Measurements from ENCODE around the gene DDA1. TPM values are rescaled to one million over a fixed set of nuclear protein-coding genes. Genes with fewer than 3 reads are reported as not detected.

The DDA1 gene
- total and polyA plus RNA-seq, 2 experiments from 2014 or later: 43.1 to 60.0 TPM

- no peak for TF ChIP-seq EZH2 (IDR thresholded peaks at IDR 0.05; ENCODE audit: borderline replicate concordance)
- TF ChIP-seq EZH2phosphoT487 (IDR thresholded peaks at IDR 0.05; ENCODE audit: low read depth, severe bottlenecking, unreplicated experiment): no peak
- TF ChIP-seq CTCF (IDR thresholded peaks at IDR 0.05; ENCODE audit: poor library complexity): no peak
- Histone ChIP-seq H3K9me2 (replicated peaks; ENCODE audit: insufficient read depth) (no peaks in the 10 kb centered on the region), H3K27me3 (no peaks in the 10 kb centered on the region), H4K20me1 (ENCODE audit: insufficient read depth, poor library complexity, severe bottlenecking) (no peaks in the 10 kb centered on the region), H3K4me3 (peak overlapping the region; percentile 94), H2AFZ (peak overlapping the region; percentile 79), H3K27ac (peak overlapping the region; percentile 70), H3K9me3 (ENCODE audit: low read depth) (no peaks in the 10 kb centered on the region), H3K36me3 (replicated peaks; ENCODE audit: insufficient read depth, low read depth) (no peaks in the 10 kb centered on the region), H3K4me2 (peak overlapping the region; percentile 98), H3K79me2 (peaks cover 24% of the 10 kb centered on the region), H3K4me1 (ENCODE audit: insufficient read depth) (peaks cover 18% of the 10 kb centered on the region)
- 27% methylated on average over 17 of the region's 29 CpGs for WGBS (ENCODE audit: low lambda C conversion rate, missing lambda C conversion rate)
- DNase-seq (ENCODE audit: low spot score): no peak
Observed at GRCh38 chr19:17302391-17303166, 6.8 kb upstream of the DDA1 start.

GRCh38 chr19:17303167-17303939 is 6.0 kb upstream of the DDA1 start, which contains the start of gene ABHD8:
TSS of gene ABHD8 (minus strand) at chr19:17303425. CDS start at chr19:17301616, 1,809 bp downstream.
- Histone ChIP-seq H3K4me2 (peak within 1 kb of the TSS; percentile 98), H4K20me1 (ENCODE audit: insufficient read depth, poor library complexity, severe bottlenecking) (no peaks in the 10 kb centered on the region), H2AFZ (peak within 1 kb of the TSS; percentile 79), H3K36me3 (replicated peaks; ENCODE audit: insufficient read depth, low read depth) (no peaks in the 10 kb centered on the region), H3K27ac (peak within 1 kb of the TSS; percentile 70), H3K4me1 (ENCODE audit: insufficient read depth) (peaks cover 18% of the 10 kb centered on the region), H3K4me3 (peak within 1 kb of the TSS; percentile 94), H3K9me3 (ENCODE audit: low read depth) (no peaks in the 10 kb centered on the region), H3K9me2 (replicated peaks; ENCODE audit: insufficient read depth) (no peaks in the 10 kb centered on the region), H3K27me3 (no peaks in the 10 kb centered on the region), H3K79me2 (peaks cover 27% of the 10 kb centered on the region)
- DNase-seq (ENCODE audit: low spot score): peak; percentile 98
- 3% methylated on average over 31 of the region's 52 CpGs for WGBS (ENCODE audit: low lambda C conversion rate, missing lambda C conversion rate)
- TF ChIP-seq EZH2 (IDR thresholded peaks at IDR 0.05; ENCODE audit: borderline replicate concordance) (no peak), EZH2phosphoT487 (IDR thresholded peaks at IDR 0.05; ENCODE audit: low read depth, severe bottlenecking, unreplicated experiment) (no peak), CTCF (IDR thresholded peaks at IDR 0.05; ENCODE audit: poor library complexity) (peak; percentile 52)

GRCh38 chr19:17303940-17304267 is 5.5 kb upstream of the DDA1 start:
- no peak for DNase-seq (ENCODE audit: low spot score)
- no peaks in the 10 kb centered on the region for H3K27me3 ChIP-seq
- H3K9me2 ChIP-seq (replicated peaks; ENCODE audit: insufficient read depth): no peaks in the 10 kb centered on the region
- peak overlapping the region; percentile 98 for H3K4me2 ChIP-seq
- H3K36me3 ChIP-seq (replicated peaks; ENCODE audit: insufficient read depth, low read depth): no peaks in the 10 kb centered on the region
- 82% methylated on average over 12 of the region's 12 CpGs for WGBS (ENCODE audit: low lambda C conversion rate, missing lambda C conversion rate)
- H4K20me1 ChIP-seq (ENCODE audit: insufficient read depth, poor library complexity, severe bottlenecking): no peaks in the 10 kb centered on the region
- peaks cover 18% of the 10 kb centered on the region for H3K4me1 ChIP-seq (ENCODE audit: insufficient read depth)
- H2AFZ ChIP-seq: peak overlapping the region; percentile 65
- TF ChIP-seq EZH2 (IDR thresholded peaks at IDR 0.05; ENCODE audit: borderline replicate concordance) (no peak), CTCF (IDR thresholded peaks at IDR 0.05; ENCODE audit: poor library complexity) (no peak), EZH2phosphoT487 (IDR thresholded peaks at IDR 0.05; ENCODE audit: low read depth, severe bottlenecking, unreplicated experiment) (no peak)
- peak overlapping the region; percentile 24 for H3K27ac ChIP-seq
- H3K79me2 ChIP-seq: peaks cover 26% of the 10 kb centered on the region
- no peak overlapping the region for H3K4me3 ChIP-seq
- H3K9me3 ChIP-seq (ENCODE audit: low read depth): no peaks in the 10 kb centered on the region

All from hepatocyte (in vitro differentiated cells).